Right renal pelvis (tissue), 4 donors: Measurements from ENCODE around the gene HYI. TPM values are rescaled to one million over a fixed set of nuclear protein-coding genes. Genes with fewer than 3 reads are reported as not detected.

ENCODE experiments used
- DNase-seq, 4 donors: peaks; one replicate each; pipeline ENCODE4 v3.0.0-alpha.2; 2013; ENCODE audit warnings: low read depth in 4 of 4, low spot score in 3 of 4, missing footprints in 1 of 4
- polyA plus RNA-seq, 4 donors: library from polyadenylated mRNA; unstranded; fragments of 120-200 nt; gene quantifications; one replicate each; pipeline ENCODE4 v1.2.1, GENCODE V29; 2013; ENCODE audit not compliant: insufficient read length in 4 of 4

Gene HYI
- polyA plus RNA-seq, 4 donors, result 35.1 to 39.1 (median 37.9) TPM

DNA sequence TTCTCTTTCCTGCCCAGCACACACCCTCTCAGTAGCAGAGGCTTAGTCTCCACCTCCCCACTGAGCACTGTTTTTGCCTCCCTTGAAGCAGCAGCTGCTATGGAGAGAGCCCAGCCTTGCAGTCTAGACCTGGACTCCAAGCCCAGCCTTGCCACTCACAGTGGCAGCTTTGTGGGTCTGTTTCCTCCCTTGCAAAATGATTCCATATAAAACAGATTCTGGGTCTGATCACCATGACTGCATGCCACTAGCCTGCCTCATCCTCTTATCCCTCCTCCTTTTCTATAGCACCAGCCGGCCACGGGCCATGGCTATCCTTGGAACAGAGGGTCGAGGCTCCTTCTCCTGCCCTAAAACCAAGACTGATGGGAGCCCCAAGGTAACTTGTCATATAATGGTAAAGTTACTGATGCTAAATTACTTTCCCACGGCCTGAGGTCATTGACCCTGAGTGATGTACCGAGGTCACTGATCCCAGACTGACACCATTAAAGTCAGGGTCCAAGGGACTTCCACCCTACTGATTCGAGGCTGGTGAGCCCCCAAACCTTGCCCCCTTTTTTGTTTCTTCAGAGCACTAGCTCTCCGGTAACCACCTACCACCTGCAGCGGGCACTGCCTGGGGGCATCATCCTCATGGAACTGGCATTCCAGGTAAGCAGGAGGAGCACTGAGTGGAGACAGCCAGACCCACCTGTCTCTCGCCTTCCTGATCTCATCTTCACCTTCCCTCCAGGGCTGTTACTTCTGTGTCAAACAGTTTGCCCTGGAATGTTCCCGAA is 7.9 kb downstream of the HYI start:
- DNase-seq, result no peak

DNA sequence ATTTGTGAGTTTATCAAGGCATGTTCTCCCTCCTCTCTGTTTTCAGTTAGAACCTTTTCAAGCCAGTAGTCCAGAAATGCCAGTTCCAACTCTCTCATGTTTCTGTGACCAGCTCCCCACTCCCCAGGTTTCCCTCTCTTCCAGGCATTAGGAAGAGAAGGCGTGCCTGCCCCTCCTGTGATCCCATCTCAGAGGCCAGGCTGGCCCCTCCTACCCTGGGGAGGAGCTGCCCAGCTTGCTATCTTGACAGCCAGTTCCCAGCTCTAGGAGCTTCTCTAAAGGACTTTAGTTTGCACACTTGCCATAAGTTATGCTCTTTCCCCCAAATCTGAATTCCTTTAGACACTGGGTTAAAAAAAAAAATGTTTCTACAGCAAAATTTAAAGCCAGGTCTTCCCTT is 8.9 kb downstream of the HYI start:
- DNase-seq, result no peak

DNA sequence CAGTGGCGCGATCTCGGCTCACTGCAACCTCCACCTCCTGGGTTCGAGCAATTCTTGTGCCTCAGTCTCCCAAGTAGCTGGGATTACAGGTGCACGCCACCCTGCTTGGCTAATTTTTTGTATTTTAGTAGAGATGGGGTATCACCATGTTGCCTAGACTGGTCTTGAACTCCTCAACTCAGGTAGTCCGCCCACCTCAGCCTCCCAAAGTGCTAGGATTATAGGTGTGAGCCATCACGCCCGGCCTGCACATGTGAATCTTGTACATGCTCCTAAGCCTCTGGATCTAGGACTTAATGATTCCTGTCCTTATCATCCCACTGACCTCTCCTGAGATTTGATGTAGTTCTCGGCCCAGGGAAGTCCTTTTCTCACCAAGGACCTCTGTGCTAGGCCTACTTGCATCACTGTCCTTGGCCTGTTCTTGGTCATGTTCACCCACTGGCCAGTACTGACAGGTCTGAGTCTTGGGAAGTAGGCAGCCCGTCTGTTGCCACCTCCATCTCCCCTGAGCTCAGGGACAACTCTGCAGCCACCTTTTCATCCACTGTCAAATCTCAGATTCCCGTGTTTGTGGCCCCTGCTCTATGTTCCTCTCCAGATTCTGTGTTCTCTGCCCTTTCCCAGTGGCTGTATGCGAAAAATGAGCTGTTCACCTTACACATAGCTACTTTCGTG is 9.4 kb downstream of the HYI start:
- no peak for DNase-seq

DNA sequence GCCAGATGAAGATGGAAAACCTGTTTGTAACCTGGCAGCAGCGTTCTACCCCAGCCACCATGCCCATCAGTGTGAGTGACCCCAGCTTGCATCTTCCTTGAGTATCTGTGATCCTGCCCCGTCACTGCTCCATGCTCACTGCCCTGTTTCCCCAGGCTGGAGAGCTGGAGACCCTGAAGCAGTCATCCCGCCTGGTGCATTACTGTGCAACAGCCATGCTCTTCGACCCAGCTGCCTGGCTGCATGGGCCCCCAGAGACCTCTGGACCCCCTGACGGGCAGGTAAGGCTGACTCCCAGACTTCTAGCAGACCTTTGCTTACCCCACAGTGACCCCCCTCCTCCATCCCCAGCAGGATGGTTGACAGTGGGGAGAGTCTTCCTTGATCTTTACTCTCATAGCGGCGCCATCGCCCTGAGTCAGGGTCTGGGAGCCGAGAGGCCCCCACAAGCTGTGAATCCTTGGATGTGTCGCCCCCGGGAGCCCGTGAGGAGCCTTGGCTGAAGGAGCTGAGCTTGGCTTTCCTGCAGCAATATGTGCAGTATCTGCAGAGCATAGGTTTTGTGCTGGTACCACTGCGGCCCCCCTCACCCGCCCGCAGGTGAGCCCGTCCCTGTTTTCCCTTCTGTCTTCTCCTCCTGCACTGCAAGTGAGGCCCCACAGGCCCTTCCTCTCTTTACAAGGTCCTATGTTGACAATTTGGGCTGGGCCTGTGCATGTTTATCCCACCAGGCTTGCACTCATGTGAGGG is 10.4 kb downstream of the HYI start:
- DNase-seq, result no peak

DNA sequence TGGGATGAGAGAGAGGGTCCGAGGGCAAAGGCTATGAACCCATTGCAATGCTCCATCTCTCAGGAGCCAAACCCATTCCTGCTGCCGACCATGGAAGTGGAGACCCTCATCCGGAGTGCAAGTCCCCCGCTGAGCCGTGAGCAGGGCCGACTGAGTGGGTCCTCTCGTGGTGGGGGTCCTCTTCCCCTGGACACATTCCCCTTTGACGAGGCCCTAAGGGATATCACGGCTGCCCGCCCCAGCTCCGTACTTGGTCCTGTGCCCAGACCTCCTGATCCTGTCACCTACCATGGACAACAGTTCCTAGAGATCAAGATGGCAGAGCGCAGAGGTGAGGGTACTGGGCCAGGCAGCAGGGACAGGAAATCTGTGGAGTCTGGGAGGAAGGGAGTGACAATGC is 11.0 kb downstream of the HYI start:
- DNase-seq, result no peak

DNA sequence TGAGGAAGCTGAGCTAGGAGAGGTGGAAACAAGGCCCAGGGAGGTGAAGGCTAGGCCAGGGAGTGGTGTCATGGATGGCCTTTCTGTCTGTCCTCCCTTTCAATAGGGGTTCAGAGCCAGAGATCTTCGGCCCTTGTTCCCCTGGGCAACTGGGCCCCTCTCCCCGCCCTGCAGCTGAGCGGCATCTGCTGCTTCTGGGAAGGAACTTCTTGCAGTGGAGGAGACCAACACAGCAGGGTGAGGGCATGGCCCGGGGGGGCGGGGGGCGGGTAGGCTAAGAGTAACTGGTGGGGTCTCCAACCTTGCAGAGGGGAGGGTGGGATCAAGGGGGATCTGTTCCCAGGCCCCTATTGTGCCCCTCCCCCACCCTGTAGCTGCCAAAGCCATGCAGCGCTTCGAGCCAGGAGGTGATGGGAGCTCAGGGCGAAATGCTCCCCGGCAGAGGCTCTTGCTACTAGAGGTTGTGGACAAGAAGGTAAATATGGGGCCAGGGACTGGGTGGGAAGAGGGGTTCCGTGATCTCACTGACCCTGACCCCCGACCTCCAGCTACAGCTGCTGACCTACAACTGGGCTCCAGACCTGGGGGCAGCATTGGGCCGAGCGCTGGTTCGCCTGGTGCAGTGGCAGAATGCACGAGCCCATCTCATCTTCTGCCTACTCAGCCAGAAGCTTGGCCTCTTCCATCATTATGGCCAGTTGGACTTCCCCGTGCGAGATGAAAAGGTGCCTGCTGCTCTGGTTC is 11.7 kb downstream of the HYI start:
- no peak for DNase-seq

DNA sequence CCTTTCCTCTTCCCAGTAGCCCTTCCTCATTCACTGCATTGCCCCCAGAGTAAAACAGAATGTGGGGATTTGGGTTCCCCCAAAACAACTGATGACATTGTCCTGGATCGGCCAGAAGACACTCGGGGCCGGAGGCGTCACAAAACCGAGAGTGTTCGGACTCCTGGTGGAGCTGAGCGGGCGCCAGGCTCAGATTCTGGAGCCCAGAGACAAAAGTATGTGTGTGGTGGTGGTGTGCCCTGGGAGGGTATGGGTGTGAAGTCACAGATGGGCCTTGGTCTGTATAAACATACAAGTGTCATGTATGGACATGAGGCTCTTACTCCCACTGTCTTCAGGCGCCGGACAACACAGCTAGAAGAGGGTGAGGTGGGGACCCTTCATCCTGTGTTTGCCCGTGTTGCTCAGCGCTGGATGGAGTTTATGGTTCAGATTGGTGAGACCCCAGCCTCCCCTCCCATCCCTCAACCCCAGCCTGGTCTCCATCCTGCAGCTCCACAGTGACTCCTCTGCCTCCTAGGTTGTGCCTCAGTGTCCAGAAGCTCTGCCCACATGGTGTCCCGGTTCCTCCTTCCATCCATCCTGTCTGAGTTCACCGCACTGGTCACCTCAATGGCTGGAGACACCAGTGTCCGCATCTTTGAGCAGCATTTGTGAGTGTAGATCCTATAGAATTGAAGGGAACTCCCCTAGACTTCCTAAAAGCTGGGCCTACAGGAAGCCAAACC is 12.4 kb downstream of the HYI start:
- DNase-seq, result no peak

DNA sequence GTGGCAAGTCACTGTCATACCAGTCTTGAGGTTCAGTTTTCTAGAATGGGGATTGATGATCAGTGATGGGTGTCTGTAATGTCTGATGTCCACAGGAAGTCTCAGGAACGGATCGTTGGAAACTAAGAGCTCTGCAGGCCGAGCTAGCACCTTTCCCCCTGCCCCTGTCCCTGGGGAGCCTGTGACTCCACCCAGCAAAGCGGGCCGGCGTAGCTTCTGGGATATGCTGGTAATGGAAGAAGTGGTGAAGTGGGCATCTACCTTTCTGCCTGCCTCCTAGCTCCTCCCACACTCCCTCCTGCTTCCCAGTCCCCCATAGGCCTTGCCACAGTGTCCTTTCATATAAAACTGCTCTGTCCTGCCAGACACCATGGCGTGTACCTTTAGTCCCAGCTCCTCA is 13.4 kb downstream of the HYI start:
- no peak for DNase-seq

DNA sequence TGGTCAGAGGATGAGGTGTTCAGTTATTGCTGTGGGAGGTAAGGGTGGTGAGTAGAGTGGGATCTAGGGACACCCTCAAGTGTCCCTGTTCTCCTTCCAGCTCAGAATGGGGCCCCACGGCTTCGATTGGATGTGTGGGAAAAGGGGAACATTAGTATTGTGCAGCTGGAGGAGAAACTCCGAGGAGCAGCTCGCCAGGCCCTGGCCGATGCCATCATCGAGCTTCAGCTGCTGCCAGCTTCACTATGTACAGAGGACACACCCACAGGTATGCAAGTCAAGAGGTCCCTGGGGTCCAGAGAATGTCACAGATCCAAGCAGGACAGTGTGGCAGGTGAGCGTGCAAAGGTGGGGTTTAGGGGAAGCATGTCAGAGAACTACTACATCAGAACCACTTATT is 13.9 kb downstream of the HYI start:
- DNase-seq, result no peak

DNA sequence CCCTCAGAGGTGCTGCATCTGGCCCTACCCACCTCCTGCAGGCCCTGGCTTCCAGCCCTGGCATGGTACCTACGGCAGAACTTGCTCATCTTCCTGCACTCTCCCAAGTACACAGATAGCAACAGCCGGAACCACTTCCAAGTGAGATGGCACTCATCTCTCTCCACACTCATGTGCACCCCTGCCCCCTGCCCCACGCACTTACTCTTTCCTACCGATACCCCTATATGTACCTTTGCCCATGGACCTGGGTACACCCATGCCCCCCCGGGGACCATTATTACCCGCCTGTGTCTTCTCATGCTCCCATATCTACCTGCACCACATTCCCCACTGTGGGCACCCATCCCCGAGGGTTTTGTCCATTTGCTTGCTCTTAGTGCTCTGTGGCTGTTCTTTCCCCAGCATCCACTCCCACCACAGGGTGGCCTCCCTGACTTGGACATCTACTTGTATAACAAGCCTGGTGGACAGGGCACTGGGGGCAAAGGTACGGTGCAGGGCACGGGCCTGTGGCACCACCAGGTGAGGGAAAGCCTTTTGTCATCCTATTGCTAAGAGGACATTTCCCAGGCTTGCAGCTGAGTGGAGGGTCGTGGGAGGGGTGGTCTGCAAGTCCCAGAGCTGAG is 14.7 kb downstream of the HYI start:
- DNase-seq, result no peak

DNA sequence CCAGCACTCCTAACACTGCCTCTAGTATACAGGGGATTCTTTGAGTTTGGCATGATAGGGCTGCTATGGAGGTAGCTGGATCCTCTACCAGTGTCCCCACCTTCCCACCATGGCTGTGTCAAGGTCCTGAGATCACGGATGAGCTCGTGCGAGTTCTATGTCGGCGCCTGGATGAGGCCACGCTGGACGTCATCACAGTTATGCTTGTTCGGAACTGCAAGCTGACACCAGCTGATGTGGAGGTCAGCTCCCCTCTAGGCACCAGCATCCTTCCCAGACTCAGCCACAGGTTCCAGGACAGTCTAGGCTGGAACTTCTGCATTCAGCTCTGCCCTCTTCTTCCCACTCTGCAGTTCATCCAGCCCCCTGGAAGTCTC is 15.2 kb downstream of the HYI start:
- DNase-seq, result no peak

DNA sequence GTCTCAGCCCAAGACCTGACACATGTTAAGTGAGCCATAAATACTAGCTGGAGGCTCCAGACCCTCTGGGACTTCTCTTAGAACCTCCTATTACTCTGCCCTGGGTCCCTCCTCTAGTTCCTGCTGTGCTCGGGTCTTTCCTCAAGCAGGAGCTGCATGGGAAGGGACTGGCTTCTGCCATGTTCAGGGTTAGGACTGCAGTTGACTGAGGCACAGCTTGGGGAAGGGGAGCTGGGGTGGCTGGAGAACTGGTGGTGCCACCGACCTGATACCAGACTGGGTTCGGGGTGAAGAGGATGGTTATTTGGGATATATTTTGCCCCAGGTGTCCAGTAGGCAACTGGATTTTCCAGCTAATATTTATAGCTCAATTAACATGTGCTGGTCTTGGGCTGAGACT is 15.7 kb downstream of the HYI start:
- DNase-seq, result no peak

DNA sequence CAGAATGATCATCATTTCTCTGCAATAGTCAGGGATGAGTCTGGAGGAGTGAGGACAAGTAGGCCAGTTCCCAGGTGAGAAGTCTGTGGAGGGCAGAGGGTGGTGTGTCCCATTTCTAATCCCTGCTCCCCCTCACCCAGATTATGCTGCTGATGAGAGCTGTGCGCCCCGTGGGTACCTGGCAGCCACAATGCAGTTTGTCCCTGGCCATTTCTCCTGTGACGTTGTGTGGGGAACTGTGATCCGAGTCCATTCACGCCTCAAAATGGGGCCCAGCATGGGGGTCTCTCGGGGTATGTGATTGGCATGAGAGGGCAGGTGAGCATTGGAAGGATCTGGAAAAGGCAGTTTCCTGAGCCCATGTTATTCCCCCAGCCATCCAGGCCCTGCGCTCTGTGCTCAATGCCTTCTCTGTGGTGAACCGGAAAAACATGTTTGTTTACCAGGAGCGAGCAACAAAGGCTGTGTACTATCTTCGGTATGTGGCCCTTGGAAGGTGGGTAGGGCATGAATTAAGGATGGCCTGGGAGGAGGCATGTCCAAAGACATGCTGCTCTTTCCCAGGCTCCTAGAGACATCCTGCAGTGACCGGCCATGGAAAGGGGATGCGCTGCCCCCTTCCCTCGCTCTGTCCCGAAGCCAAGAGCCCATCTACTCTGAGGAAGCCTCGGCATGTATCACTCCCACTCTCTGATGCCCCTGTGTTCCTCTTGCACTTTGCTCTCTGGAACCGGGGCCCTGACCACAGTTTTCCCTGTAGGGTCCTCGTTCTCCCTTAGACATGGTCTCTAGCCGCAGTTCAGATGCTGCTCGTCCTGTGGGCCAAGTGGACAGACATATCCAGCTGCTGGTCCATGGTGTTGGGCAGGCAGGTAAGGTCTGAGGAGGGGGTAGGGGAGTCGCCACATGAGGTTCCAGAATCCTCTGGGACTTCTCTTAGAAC is 16.4 kb downstream of the HYI start:
- DNase-seq, result no peak

DNA sequence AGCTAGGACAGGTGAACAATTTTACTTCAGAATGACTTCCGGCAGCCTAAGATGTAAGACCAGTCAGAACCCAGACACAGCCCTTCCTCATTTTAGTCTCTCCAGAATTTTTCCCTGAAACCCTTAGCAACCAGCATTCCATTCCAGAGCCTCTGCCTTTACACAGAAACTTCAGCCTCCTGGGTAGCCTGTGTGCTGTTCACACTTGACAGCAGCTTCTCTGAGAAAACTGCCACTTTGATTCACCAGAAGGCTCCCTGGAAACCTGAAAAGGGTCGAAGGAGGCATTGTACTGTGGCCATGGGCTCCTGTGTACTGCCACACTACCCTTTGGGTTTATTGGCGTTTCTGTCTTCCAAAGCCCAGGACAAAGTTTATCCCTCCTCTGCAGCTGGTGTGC is 17.4 kb downstream of the HYI start:
- no peak for DNase-seq

DNA sequence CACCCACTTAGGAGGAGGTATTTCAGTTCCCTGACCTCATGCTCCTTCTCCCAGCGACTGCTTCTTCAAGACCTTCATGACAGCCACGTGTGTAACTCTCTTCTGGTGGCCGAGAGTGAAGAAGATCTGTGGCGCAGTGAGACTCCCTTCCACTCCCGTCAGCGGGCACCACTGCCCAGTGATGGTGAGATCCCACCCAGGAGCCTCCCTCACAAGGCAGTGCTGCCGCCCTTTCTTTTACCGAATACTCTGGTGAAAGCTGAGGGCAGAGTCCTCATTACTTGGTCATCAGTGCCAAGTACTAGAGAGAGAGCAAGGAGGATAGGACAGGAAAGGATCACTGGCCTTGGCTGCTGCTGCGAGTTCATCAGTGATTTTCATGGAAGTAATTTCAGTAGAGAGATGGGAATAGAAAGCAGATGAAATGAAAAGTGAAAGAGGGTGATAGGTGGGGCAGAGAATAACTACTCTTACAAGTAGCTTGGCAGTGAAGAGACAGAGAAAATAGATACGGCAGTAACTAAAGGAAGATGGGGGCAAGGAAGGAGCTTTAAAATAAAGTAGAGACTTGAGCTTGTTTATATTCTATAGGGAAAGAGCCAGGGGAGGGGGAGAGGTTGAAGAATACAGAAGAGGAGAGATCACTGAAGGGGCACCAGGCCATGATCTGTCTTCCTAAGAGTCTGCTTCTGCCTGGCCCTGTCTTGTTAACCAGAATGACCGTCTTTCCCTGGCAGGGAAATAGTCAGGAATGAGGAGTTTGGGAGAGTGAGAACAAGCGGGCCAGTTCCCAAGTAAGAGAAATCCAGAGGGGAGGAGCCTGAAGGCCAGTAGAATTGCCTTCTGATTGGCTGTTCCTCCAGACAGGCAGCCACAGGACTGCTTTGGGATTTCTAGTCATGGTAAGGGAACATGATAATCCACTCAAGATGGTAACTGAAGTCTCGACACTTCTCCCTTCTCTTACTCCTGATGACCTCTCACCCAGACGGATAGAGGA is 18.3 kb downstream of the HYI start:
- no peak for DNase-seq

DNA sequence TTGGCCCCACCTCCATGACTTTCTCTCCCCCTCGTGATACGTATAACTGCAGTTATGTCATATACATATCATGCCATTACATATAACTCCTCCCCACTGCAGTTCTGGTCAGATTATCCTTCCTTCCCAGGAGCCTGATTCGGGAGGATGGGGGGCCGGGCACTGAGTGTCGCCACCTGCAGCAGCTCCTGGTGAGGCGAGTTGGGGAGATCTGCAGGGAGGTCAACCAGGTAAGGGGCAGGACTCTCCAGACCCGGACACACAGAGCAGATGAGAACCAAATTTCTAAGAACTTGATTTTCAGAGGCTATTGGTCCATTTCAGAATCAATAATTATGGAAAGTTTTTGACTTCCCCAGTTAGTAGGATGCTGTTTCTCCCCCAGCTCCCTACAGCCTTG is 19.5 kb downstream of the HYI start:
- DNase-seq, result no peak

DNA sequence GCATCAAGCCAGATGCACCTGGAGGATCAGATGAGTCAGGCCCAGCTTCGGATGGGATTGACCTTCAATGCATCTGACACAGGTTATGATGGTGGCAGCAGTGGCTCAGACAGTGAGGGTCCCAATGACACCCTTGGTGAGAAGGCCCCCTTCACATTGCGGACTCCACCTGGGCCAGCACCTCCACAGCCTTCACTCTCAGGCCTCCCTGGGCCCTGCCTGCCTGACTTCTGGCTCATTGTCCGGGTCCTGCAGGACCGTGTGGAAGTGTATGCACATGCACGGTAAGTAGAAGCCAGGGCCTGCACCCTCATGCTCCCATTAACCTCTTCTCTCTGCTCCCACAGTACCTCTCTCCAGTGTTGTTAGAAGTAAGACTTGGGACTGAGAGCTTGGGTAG is 20.8 kb downstream of the HYI start:
- DNase-seq, result no peak
